HG02571 (cell line): ENCODE measurements around the gene SEMA6A.
"Not testable (repeated sequence)": the region's sequence is repeated elsewhere in the genome, so short reads cannot be mapped to it uniquely, and the experiment has no call there.

ENCODE experiments used
- ATAC-seq: cut with Tn5 transposase; IDR thresholded peaks from one replicate; pipeline ENCODE4 v1.9.1; 2021; ENCODE audit warnings: mild to moderate bottlenecking, moderate library complexity; ENCODE audit not compliant: unreplicated experiment

SEMA6A gene

DNA sequence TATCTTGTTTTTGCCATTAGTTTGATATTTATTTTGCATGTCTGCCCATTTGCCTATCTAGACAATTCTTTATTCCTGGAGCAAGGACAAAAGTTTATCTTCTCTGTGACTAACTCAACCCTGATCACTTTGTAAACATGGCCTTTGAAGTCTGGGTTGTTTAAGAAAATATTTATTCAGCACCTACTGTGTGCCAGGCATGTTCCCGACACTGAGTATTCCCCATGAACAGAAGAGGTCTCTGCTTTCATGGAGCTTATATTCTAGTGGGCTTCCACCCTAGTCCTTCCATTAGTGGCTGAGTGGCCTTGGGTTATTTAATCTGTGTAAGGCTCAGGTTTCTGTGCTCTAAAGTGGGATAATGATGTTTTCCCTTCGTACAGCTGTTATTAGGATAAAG lies 49.7 kb downstream of the SEMA6A start:
- ATAC-seq: no peak

DNA sequence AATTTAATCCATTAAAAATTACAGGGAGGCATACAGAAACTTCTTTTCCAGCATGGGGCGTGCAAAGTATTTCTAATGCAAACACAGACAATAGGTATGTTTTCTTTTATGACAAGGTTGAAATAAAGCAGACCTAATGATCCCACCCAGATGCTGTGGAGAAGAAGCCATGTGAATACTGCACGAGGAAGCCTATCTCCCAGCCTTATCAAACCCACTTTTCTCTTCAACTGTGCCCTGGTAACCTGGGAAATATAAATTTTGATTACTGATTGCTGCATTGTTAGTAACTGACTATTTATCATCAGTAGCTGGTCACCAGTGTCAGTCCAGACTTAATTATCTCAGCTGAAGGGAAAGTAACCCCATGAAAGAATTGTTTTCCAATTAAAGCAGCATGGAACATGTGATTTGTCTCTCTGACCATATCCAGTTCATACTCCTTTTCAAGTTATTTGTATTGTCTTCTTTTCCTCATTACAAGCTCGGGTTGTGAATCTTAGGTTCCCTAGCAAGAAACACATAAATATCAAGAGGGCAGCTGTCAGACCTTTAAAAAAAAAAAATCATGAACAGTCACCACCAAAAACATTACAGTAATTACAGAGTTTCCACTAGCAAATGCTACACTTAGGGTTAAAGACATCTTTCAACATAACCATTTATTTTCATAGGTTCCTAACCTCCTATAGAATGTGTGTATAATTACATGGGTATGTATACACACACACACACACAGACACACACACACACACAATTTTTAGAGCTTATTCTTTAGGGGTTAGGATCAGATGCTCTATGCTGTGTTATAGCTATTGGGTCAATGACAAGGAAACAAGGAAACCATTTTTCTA lies 50.3 kb downstream of the SEMA6A start:
- no peak for ATAC-seq

DNA sequence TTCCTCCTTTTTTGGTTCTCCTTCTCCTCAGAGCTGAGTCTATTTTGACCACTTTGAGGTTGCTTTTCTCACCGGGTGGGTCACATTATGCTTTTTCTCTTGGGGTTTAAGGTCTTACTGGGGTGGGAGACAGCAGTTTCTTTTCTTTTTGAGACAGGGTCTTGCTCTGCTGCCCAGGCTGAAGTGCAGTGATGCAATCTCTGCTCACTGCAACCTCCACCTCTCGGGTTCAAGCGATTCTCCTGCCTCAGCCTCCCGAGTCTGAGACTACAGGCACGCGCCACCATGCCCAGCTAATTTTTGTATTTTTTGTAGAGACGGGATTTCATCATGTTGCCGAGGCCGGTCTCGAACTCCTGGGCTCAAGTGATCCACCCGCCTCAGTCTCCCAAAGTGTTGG lies 51.4 kb downstream of the SEMA6A start:
- not testable (repeated sequence) for ATAC-seq

DNA sequence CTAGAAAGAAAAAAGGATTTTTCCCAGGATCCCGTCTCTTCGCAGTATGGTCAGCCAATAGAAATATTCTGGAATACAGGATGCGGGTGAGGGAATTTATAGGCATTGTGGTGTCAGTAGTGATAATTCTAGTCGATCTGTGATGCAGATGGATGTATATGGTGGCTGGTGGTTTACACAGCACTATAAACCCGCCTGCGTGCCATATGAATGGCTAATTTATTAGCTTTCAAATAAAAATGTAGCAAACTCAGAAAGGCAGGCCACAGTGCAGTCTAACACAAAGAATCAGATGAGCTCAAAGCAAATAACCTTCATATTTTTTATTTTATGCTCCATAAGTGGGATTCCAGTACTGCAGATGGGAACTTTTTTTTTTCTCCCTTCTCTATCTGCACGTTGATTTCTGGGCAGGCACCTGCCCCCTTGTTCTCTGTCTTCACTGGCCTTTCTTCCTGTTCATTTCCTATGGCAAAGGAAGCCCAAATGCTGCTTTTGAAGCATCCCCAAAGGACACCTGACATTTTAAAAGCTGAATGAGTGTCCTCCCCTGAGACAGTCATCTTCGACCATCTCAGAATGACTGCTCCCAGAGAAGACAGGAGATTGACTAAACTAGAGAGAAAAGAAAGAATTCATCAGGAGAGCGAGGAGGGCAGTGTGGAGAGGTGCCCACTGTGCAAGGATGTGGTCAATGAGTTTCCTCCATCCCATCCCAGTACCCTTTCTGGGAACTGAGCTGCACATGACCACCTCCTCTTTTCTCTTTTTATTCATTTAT lies 52.1 kb downstream of the SEMA6A start:
- no peak for ATAC-seq

DNA sequence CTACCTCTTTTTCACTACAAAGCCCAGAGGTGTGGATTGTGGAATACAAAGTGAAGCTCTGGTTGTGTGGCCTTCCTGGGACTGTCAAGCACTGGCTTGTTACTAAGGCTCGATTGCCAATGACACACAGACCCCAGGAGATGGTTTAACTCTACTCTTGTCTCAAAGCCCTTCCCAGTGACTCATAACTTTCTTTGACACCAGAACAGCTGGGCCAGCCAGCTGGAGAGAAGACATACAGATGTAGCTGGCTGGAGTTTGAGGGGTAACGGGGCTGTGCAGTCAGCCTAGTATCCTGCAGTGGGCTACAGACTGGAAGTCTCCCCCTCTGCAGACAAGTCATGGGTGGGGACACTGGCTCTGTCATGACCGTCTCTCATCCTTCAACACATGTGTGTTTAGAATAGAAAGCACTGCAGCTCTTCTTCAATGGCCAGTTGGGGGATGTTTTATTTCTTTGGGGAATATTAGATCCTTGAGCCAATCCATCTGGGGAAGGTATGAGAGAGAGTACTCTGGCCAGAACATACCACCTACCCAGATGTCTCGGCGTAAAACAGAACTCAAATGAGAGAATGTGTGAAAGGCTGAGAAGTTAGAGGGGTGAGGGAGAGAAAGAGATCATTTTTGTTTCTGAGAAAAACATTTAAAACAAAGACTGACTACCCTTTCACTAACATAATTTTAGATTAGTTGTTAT lies 53.3 kb downstream of the SEMA6A start:
- ATAC-seq: peak; percentile 57

DNA sequence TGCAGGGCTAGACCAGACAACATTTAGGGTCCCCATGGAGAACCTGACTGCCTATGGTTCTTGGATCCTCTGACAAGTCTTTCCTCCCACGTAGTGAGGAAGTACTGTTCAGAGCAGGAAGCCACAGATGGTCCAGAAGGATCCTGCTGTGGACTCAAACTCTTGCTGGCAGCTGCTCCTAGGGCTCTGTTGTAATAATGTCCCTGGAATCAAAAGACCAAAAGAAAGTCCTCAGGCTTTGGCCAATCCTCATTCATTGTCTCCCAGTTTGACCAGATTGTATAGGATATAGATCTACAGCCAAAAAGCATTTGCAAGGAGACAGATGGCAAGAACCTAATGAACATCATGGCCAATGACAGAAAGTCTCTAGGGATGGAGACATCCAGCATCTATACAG lies 53.9 kb downstream of the SEMA6A start:
- ATAC-seq: no peak

DNA sequence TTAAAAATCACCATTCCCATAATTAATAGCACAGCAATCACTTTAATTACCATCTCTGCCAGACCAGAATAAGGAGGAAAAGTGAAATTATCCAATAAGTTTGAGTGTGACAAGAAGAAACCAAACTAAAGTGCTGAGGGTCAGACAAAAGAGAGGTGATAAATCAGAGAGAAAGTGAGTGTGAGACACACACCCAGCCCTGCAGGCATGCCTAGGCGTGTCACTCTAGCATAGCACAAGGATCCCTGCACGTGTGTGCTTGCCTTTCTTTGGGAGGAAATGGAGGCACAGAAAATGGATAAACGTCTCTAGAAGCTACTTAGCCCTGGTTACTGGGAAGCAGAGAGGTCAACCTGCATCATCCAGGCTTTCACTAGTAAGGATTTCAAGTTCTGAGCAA lies 56.2 kb downstream of the SEMA6A start:
- ATAC-seq: no peak

DNA sequence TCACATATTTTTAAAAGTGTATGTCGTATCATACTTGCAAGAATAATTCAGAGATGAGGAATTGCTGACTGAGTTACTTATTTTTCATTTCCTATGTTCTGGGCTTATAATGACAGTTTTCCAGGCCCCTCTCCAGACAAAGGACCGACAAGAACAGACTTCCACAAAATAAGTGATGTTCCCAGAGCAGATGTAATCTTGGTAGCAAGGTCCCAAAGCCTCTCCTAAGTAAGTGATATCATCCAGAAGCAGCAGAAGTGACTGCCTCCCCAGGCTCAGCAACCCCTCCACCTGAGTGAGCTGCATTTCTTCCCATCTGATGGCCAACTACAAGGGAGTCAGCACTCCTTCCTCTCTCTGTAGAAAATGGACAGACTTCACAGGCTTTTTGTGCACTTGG lies 57.1 kb downstream of the SEMA6A start:
- no peak for ATAC-seq

DNA sequence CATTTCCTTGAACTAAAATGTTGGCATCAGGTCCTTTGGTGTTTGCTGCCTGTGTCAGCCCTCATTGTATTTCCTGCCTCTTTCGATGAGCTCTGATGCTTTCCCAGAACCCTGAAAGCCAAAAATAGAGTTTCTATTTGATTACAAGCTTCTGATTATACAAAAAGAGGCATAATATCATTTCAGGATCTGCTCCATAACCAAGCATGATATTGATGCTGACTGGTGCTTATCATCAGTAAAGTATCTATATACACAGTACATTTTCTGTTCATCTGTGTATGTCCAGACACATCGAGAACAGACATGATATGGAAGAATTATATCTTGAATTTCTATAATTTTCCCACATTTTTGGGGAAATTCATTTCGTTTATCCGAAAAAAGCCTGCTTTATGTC lies 58.6 kb downstream of the SEMA6A start:
- no peak for ATAC-seq

DNA sequence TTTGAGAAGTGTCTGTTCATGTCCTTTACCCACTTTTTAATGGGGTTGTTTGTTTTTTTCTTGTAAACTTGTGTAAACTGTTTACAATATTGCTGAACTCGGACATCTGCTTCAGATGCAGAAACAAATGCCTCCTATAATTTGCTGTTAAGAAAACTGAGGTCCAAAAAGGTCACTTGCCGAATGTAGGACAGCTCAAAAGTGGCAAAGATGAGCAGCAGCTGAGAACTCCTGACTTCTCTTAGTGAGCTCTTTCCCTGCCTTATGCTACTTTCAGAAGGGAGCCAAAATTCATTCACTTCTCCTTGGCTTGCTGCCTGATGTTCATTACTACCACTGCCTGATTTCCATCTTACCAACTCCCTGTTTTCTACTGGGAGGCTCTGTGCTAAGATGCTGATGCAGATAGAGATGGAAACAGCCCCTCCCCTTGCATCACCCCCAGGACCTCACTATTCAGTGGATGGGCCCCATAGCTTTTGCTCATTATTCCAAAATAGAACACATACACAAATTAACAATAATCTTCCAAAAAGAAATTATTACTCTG lies 60.1 kb downstream of the SEMA6A start:
- ATAC-seq: no peak

DNA sequence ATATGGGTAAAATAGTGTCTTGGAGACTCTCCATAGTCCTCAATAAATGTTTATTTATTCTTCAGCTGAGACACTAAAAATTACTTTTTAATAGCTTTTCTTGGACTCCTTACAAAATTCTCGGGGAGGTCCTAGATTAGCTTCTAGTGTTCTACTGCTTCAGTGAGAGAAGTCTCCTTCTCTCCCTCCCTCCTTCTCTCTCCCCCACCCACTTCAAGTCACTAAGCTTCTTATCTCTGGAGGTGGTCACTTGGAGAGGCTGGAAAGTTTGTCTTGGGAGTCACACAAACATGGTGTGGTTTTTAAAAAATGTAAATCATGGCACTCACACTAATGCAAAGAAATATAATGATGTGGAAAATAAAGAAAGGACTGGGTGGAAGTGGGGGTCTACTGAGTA lies 64.1 kb downstream of the SEMA6A start:
- no peak for ATAC-seq

DNA sequence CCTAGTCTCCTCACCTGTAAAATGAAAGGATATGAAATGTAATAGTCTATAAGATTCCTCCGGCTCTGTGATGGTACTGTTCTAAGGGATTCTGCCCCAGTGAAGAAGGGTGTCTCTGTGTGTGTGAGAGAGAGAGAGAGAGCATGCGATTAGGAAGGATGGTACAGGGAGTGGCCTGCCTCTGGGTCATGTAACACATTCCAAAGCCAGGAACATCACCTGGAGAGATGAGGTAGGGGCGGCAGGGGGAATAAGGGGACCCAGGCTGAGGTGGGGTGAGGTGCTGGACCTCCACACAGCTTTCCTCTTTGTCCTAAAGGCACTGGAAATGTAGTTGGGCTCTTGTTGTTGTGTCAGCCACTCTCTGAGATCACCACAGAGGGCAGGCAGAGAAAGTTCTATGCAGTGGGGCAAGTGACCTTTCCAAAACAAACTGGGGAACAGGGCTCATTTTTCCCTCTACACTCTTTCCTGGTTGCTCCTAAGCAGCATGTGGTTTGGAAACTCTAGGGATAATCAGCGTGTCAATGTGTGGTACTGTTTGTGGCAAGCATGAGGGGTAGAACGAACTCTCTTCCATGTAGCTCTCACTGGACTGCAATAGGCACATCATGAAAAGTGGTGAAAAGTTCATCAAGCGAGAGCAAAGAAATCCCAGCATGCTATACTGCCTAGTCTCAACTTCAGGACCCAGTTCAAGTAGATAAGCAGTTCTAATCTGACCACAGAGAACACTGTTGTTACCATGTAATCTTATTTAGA lies 65.0 kb downstream of the SEMA6A start:
- no peak for ATAC-seq

DNA sequence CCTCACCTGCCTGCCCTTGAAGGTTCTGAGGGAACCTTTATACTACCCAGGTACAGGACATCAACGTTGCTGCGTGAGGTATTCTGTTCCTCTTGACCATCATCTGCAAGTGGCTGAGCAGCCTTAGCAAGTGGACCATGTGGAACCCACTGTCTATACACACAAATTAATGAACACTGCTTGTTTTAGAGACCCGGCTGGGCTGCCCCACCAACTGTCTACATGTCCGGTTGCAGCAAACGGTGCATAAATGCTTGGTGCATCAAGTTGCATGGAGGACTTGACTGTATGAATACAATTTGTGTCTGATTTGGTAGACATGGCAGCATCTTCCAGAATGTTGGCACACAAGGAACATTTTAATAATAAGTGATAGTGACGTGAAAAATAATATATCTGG lies 65.8 kb downstream of the SEMA6A start:
- ATAC-seq: no peak

DNA sequence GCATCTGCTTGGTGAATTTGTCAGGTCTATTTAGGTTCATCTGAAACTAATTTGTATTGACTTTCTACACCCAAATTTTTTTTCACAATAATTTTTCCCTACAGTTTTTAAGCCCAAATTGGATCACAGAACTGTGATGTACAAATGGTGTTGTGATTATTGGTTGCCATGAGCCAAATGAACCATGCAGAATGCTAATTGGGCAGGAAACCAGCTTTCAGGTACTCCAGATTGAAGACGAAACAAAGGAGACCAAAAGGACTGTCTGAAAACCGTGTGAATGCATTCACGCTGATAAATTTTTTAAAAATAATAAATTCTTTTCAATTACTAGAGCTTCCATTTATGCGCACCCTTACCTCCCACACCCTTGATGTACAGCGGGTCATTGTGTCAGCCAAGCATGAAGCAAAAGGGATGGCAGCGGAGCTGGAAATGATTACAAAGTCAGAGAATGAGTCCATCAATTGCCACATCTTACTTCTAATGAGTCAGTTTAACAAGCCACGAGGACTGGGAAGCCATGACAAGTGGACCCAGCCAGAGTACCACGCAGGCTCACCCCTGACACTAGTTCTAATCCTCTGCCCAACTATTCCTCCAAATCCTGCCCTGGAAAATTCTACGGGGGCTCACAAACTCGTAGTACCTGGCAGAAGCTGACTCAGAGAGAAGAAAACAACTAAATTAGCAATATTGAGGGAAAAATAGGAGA lies 66.5 kb downstream of the SEMA6A start:
- ATAC-seq: no peak

DNA sequence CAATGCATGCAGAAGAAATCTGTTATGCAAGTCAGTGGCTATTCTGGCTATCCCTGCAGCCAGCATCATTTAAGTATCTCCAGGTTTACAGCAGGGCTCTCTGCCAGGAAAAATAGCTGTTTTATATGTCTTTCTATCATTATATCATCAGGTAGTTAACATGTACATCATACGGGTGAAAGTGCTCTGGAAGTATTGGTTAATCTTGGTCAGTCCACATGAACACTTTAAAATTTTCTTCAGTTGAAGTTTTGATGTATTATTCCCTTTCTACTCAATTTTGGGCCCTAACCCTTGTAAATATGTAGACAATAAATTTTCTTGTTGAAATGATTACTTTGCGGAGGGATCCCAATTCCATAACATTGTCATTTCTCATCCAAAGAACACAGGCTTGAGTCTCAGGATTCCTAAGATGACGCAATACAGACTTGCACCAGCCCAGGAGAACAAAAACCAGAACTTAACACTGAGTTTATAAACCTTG lies 67.5 kb downstream of the SEMA6A start:
- ATAC-seq: no peak

DNA sequence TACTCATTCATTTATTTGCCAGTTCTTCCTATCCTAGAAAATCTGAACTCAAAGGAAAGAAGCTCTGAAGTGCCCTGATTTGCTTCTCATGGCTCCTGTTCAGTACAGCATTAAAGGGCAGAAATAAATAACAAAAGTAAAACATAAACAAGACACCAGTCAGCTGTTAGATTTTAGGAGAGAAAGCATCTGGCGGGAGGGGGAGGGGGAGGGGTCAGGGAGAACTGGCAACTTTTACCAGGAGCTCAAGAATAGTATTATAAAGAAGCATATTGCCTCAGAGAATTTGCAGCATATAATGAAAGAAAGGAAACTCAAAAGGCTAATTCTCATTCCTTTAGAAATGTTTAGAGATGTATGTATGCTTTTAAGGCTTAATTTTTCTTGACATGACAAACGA lies 68.1 kb downstream of the SEMA6A start:
- no peak for ATAC-seq

DNA sequence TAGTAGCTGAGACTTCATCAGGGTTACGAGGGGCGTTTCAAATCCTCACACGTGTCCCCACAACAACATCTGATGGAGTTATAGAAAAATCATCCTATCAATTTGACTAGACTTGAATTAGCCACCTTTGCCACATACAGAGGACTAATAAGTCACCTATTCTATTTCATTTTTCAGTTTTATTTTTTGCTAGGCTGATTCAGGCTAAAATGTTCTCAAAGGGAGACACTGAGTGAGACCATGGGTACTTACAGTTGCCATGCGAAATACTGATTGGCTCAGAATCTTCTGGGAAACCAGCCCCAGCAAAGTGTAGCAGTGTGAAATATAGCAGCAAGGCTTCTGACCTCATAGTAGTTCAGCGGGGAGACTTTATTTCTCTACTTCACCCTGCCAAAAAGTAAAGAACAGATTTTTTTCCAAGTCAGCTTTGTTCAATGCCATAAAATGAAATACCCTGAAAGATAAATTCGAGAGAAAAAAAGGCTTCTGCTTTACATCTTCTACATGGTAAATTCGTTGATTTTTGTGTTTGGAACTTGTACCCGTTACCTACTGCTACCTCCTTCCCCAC lies 69.9 kb downstream of the SEMA6A start:
- ATAC-seq: no peak

DNA sequence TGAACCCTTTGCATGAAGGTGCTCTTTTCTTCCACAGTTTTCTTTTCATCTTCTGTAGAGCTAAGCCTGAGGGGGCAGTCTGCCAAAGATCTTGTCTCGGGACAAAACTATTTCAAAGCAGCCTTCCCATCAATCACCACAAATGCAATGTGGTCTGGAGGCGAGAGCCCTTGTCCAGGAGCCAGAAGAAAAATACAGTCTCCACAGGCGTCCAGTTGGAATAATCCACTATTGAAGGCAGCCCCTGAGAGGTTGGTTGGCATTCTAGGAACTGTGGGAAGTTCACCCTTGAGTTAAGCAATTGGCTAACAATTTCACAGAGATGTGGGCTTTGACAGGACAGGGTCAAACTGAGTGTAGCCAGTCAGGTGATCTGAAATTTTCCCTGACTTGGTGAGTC lies 72.0 kb downstream of the SEMA6A start:
- ATAC-seq: no peak

DNA sequence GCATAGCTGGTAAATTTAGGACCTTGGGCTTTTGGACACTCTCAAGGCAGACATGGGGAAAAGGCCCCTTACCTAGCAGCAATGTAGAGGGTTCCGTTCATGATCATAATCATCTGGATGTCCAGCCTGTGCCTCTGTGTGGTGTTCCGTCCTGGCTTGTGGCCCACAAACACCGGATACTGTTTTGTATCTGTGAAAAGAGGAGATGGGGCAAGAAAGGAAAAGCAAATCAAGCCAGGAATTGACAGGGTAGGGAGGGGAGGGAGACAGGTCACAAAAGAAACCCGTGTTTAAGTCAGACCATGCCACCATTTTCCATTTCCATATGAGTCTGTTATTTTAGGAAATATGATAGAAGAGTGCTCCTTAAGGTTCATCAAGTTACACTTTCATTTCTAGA lies 72.5 kb downstream of the SEMA6A start:
- no peak for ATAC-seq
